ENCODE results near the gene PTPN7.
A peak's percentile ranks its signal among the peaks of the same experiment; 100 is the strongest.
"Not testable (repeated sequence)": the region's sequence is repeated elsewhere in the genome, so short reads cannot be mapped to it uniquely, and the experiment has no call there.

PTPN7 gene

DNA sequence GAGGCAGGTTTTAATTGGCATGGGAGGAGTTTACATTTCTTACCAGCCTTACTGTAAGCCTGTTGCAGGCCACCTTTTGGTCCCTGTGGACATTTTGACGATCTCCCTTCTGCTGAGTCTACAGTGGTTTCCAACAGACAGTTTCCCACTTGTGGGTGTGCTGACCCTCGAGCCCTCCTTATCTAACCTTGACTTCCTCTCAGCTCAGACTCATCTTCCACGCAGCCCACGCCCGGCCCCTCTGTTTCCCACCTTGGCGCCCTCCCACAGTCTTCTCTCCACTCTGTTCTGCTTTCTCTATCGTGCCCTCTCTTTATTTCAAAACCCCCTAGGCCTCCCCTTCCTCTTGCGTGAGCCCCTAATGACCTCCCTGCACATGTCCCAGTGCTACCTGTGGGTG is 9.8 kb downstream of the PTPN7 start:
- no peak for ATAC-seq

- no peak for ATAC-seq
Measured at GRCh38 chr1:202150187-202150586, 10.2 kb downstream of the PTPN7 start.

DNA sequence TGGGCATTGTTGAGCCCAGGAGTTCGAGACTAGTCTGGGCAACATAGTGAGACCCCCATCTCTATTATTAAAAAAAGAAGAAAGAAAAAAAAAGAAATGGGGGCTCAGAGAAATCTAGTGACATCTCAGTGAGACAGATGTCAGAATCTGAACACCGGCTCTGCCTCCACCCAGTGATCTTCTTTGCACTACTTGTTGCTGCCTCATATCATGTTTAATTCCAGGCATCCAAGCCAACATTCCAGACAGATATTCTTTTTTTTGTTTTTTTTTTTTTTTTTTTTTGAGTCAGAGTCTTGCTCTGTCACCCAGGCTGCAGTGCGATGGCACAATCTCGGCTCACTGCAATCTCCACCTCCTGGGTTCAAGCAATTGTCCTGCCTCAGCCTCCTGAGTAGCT is 10.8 kb downstream of the PTPN7 start:
- ATAC-seq: no peak

- ATAC-seq: no peak
Measured at GRCh38 chr1:202148391-202148790, 12.0 kb downstream of the PTPN7 start.

- ATAC-seq: no peak
Measured at GRCh38 chr1:202146993-202147392, 13.4 kb downstream of the PTPN7 start.

DNA sequence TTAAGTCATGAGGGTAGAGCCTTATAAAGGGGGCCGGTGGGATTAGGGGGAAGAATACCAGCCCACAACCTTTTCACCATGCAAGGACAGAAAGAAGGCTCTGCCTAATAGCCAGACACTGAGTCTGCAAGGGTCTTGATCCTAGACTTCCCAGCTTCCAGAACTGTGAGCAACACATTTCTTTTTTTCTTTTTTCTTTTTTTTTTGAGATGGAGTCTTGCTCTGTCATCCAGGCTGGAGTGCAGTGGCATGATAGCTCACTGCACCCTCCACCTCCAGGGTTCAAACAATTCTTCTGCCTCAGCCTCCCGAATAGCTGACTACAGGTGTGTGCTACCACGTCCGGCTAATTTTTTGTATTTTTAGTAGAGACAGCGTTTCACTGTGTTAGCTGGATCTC is 14.1 kb downstream of the PTPN7 start:
- ATAC-seq: no peak

DNA sequence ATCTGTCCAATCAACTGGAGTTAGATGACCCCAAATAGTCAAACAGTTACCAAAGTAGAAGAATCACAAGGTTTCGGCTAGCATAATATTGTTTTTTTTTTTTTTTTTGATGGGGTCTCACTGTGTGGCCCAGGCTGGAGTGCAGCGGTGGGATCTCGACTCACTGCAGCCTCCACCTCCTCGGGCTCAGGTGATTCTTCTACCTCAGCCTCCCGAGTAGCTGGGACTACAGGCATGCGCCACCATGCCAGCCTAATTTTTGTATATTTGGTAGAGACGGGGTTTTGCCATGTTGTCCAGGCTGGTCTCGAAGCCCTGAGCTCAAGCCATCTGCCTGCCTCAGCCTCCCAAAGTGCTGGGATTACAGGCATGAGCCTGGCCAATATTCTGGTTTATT is 14.7 kb downstream of the PTPN7 start:
- ATAC-seq: not testable (repeated sequence)

DNA sequence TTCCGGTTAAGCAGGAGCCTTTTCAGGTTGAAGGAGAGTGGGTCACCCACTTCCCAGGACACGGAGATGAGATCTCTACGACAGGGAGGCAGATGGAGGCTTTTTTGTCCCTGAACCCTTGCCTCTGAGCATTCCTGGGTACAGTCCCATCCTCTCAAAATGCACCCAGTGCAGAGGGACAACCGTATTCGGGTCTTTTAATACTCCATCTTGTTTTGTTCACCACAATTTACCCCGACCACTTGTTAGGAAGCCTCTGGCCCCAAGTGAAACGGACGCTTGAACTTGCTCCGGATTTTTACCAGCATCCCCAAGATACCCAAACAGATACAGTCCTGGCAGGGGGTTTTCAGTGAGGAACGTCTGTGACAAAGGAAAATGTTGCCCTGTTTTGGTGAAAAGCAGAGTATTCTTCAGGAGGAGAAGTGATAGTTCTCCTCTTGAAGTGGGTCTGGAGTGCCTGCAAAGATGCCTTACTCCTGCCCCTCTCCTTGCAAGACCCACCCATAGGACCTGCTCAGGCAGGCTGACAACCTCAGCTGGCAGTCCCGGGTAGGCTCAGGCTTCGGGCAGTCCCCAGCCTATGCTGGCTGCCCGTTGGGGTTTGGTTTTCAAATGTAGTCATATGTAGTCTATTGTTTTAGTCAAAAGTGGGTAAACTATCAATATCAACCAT is 15.2 kb downstream of the PTPN7 start:
- ATAC-seq: peak; percentile 54 to 67

DNA sequence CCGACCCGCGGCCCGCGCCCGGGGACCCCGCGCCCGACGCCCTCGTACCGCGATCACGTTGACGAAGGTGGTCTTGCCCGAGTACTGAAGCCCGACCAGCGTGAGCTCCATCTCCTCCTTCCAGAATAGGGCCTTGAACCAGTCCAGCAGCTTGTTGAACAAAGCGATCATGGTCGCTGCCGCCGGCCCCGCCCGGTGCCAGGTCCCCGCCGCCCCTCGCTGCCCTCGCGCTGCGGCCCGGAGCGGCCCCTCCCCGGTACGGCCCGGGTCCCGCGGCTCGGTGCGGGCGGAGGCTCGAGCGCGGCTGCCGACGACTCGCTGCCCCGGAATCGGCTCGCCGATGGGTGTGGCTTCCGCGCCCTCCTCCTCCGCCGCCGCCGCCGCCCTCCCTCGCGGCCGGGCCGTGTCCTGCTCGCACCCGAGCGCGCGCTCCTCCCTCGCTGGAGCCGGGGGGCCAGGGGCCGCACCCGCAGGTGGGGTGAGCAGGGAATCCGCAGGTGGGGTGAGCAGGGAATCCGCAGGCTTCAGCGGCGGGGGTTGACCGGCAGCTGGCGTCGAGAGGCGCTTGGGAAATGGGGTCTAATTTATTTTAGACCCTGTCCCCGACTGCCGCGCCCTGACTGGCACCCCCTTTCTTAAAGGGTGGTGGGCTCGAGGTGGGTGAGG is 15.9 kb downstream of the PTPN7 start, which contains the start of gene ARL8A:
Gene ARL8A (minus strand): TSS at position 336 of the 666 bp plus-strand sequence. CDS start 165 bp downstream, at position 171.
- peak; percentile 66 to 72 for ATAC-seq

GRCh38 chr1:202143768-202144401 is 16.5 kb downstream of the PTPN7 start:
- peak; percentile 53 to 57 for ATAC-seq

GRCh38 chr1:202143011-202143767 is 17.2 kb downstream of the PTPN7 start:
- ATAC-seq: peak; percentile 4 to 11

DNA sequence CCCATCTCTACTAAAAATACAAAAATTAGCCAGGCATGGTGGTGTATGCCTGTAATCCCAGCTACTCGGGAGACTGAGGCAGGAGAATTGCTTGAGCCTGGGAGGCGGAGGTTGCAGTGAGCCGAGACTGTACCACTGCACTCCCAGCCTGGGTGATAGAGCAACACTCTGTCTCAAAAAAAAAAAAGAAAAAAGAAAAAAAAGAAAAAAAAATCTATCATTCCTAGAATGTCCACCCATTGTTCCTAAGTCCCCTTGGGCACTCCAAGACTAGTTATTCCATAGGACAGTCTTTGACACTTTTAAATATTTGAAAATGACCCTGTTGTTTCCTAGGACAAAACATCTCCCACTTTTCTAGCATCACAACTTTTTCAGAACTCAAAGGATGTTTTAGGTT is 18.9 kb downstream of the PTPN7 start:
- not testable (repeated sequence) for ATAC-seq

DNA sequence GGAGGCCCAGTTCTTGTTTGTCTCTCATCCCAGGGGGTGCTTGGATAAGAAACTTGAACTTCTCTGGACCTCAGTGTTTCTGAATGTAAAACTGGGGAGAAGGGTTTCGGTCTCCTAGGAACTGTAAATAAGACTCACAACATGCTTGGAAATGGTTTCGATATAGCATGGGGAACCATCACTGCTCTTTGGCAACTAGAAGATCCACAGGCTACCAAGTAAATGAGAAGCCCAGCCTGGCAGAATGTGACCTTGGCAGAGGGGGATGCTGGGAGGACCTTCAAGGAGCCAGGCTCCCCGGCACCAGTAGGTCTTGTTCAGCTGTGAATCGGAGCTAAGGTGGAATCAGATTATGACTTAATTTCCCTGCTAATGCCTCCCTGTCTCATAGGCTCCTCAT is 19.6 kb downstream of the PTPN7 start:
- ATAC-seq: no peak

GRCh38 chr1:202135221-202135721 is 25.1 kb downstream of the PTPN7 start:
- ATAC-seq: peak; percentile 78 to 85

DNA sequence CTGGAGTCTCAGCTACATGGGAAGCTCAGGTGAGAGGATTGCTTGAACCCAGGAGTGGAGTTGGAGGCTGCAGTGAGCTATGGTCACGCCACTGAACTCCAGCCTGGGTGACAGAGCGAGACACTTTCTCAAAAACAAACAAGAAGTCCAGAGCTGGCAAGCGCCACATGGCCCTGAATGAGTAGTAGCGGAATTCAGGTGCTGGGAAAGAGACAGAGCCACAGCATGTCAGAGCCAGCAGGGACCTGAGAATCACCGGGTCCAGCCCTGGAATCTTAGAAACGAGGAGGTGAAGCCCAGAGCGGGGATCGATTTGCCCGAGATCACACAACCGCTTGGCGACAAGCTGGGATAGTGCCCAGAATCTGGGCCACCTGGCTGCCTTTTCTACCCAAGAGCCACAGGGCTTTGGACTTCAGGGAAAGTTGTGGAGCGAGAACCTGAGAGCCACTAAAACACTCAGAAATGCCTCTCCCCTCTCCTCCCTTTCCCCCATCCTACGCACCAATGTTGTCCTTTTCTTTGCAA is 25.7 kb downstream of the PTPN7 start:
- ATAC-seq: no peak

DNA sequence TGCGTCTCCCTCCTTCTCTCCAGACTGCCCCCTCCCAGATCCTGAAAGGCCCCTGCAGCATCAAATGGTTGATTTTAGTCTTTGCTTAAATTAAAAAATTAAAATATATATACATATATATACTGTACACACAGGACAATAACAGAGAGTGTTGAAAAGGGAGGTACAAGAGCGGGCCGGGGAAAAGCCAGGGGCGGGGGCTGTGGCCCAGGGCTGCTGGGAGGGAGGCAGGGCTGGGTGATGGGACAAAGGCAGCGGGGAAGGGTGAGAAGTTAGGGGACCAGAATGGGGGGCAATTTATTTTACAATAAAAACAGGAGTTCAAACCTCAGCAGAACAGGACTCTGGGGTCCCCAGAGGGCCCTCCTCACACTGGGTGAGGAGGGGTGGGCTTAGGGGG is 26.4 kb downstream of the PTPN7 start:
- ATAC-seq: no peak

DNA sequence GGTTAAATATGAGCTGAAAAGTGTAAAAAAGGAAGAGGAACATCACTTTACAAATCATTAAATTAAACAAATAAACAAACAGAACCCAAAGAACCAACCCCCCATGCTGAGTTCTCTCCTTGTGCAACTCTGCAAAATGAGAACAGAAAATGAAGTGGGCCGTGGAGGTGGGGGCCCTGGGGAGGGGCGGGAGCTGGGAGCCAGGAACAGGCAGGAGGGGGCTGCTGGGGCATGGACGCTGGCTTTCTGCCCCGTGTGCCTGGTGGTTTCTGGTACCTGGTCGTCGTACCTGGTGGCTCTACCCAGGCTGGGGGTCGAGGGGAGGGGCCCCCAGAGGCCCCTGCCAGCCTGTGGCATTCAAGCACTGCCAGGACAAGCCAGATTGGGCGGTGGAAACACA is 26.9 kb downstream of the PTPN7 start:
- ATAC-seq: no peak

DNA sequence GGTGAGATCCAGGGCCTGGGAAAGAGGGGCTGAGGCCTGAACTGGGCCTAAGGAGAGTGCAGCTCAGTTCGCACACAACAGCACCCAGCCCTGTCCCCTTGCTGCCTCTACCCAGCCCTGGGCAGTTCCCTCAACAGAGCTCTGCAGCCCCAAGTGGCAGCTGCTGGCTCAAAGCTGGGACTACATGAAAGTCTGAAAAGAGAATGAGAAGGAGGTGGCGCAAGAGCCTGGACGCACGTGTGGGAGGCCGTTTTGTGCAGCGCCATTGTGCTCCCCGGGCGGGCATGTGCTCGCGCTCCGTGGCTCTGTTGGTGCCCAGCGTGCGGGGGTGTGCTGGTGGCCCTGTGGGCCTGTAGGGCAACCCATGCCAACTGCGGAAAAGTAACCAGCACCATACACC is 27.4 kb downstream of the PTPN7 start:
- no peak for ATAC-seq

DNA sequence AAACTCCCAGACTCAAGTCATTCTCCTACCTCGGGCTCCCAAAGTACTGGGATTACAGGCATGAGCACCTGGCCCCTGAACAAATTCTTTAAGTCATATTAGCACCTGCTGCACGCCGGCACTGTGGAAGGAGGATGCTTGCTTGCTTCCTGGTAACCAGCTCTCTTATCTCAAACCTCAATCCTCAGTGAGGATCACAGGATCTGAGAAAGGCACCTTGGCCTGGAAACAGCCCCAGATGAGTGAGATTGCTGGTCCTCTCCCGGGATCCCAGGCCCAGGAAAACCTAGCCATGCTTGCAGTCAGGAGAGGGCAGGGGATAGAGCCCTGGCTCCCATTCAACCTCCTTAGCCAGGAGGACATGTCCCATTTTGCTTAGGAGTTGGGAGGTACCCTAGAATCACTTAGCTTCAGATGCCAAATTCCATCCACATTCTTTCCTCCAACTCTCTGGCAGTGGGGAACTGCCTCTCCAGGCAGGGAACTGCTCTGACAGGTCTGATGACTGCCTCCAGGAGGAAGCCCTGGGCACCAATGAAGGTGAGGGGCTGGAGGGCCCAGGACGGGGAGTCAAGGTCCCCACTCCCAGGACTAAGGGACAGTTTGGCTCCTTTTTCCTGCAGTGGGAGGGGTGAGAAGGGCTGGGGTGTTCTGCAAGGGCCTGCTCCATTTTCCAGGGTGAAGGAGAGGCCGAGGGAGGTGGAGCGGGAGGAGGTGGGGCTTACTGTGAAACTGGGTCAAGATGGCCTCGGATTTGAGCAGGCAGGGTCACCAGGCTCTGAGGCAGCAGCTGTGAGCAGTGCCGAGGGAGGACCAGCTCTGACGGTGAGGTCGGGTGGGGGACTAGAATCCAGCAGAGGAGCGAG is 28.2 kb downstream of the PTPN7 start:
- ATAC-seq: no peak

DNA sequence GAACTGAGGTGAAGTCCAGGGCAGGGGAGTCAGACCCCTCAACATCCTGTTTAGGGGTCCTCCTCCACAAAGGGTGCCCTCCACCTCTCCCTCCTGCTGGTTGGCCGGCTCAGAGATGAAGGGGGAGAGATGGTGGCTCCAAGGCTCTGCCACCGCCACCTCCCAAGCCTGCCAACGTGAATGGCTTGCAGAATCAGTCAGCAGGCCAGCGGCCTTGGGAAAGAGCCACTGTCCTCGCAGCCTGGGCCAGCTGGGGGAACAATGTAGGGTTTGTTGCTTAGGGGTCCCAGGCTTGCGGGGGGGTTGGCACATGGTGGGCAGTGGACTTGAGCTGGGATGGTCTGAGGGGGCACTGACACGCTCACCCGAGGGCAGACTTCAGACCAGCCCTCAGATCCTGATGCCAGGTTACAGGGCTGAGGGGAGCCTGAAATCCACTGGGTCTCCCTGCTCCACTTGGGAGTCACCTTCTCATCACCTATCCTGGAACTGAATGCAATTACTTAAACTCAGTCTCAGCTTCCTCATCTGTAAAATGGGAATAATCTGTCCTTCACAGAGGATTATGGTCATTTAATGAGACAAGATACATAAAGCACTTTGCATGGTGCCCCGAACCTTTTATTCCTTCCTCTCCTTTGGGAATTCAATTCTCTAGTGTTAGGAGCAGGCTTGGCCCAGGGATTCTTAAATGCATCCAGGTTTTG is 29.4 kb downstream of the PTPN7 start:
- ATAC-seq: no peak

DNA sequence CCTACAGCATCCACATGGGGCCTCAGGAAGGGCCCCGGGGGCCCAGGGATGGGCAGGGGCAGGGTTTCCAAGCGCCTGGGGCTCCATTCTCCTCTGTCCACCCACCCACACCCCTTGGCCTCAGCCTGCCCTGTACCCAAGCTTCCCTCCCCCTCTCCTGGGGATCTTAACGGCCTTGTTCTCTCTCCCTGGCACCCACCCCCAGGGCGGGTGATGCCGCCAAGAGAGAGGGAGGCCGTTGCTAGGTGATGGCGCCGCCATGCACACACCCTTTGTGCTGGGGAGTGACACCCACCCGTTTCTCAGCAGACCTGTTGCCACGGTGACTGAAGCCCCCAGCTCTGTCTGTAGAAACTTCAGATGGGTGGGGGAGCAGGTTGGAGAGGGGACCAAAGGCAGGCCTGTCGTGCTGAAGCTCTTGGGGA is 30.1 kb downstream of the PTPN7 start:
- ATAC-seq: no peak
